Trophoblast cell (in vitro differentiated cells and primary cell): ENCODE measurements around the gene ALG1L2.
"Not testable (repeated sequence)": the region's sequence is repeated elsewhere in the genome, so short reads cannot be mapped to it uniquely, and the experiment has no call there.

Source experiments
- DNase-seq, 2 donors: peaks; one replicate each; pipeline ENCODE4 v3.0.0-alpha.2; 2016
- H2AFZ ChIP-seq: 2 replicates; pipeline ENCODE4 v1.6.1; 2013; ENCODE audit warnings: low read length, moderate library complexity, mild to moderate bottlenecking; ENCODE audit not compliant: insufficient read depth, poor library complexity
- H2AK5ac ChIP-seq: 2 replicates; pipeline ENCODE4 v1.6.1; 2013; ENCODE audit warnings: mild to moderate bottlenecking, low read length
- H2BK120ac ChIP-seq: 2 replicates; pipeline ENCODE4 v1.6.1; 2013; ENCODE audit warnings: low read length, mild to moderate bottlenecking, moderate library complexity; ENCODE audit not compliant: insufficient read depth, poor library complexity
- H2BK12ac ChIP-seq: 2 replicates; pipeline ENCODE4 v1.6.1; 2013; ENCODE audit warnings: mild to moderate bottlenecking, low read length, moderate library complexity
- H2BK5ac ChIP-seq: 2 replicates; pipeline ENCODE4 v1.6.1; 2013; ENCODE audit warnings: low read length, low read depth, moderate library complexity, mild to moderate bottlenecking; ENCODE audit not compliant: poor library complexity
- H3K14ac ChIP-seq: 2 replicates; pipeline ENCODE4 v1.6.1; 2013; ENCODE audit warnings: mild to moderate bottlenecking, low read length
- H3K18ac ChIP-seq: 2 replicates; pipeline ENCODE4 v1.6.1; 2013; ENCODE audit warnings: mild to moderate bottlenecking, low read length
- H3K23ac ChIP-seq: 2 replicates; pipeline ENCODE4 v1.6.1; 2013; ENCODE audit warnings: low read length
- H3K27ac ChIP-seq: 2 replicates; pipeline ENCODE4 v1.5.1; 2013; ENCODE audit warnings: low read depth, mild to moderate bottlenecking, inconsistent platforms, low read length, moderate library complexity
- H3K27me3 ChIP-seq: 2 replicates; pipeline ENCODE4 v1.6.1; 2013; ENCODE audit warnings: inconsistent platforms, mild to moderate bottlenecking, low read length, moderate library complexity; ENCODE audit not compliant: insufficient read depth
- H3K36me3 ChIP-seq, 2 experiments: 1 replicate in 1 of 2; 2 replicates in 1 of 2; pipeline ENCODE4 v1.6.1; 2013; ENCODE audit warnings: low read length in 2 of 2, mild to moderate bottlenecking in 2 of 2, moderate library complexity in 1 of 2; ENCODE audit not compliant: insufficient read depth in 2 of 2, control insufficient read depth in 1 of 2
- H3K4ac ChIP-seq: 2 replicates; pipeline ENCODE4 v1.6.1; 2013; ENCODE audit warnings: low read depth, mild to moderate bottlenecking, low read length, moderate library complexity
- H3K4me1 ChIP-seq, 2 experiments: 1 replicate in 1 of 2; 2 replicates in 1 of 2; pipeline ENCODE4 v1.6.1; 2013; ENCODE audit warnings: low read length in 2 of 2, mild to moderate bottlenecking in 2 of 2, moderate library complexity in 1 of 2; ENCODE audit not compliant: insufficient read depth in 2 of 2, control insufficient read depth in 1 of 2
- H3K4me2 ChIP-seq: 2 replicates; pipeline ENCODE4 v1.6.1; 2013; ENCODE audit warnings: inconsistent platforms, mild to moderate bottlenecking, low read length, moderate library complexity
- H3K4me3 ChIP-seq: 2 replicates; pipeline ENCODE4 v1.5.1; 2013; ENCODE audit warnings: mild to moderate bottlenecking, low read depth, low read length, inconsistent platforms
- H3K79me1 ChIP-seq: one replicate; pipeline ENCODE4 v1.6.1; 2013; ENCODE audit warnings: low read length
- H3K79me2 ChIP-seq: 2 replicates; pipeline ENCODE4 v1.6.1; 2013; ENCODE audit warnings: low read length, mild to moderate bottlenecking; ENCODE audit not compliant: control insufficient read depth, insufficient read depth, poor library complexity
- H3K9ac ChIP-seq: 2 replicates; pipeline ENCODE4 v1.6.1; 2013; ENCODE audit warnings: mild to moderate bottlenecking, low read length
- H3K9me3 ChIP-seq: 2 replicates; pipeline ENCODE4 v1.6.1; 2013; ENCODE audit warnings: low read depth, mild to moderate bottlenecking, control low read depth, inconsistent platforms, low read length; ENCODE audit not compliant: insufficient read depth
- H4K12ac ChIP-seq: 2 replicates; pipeline ENCODE4 v1.6.1; 2013; ENCODE audit warnings: low read depth, mild to moderate bottlenecking, low read length, moderate library complexity
- H4K8ac ChIP-seq: 2 replicates; pipeline ENCODE4 v1.6.1; 2013; ENCODE audit warnings: low read depth, mild to moderate bottlenecking, low read length, moderate library complexity
- H4K91ac ChIP-seq: one replicate; pipeline ENCODE4 v1.6.1; 2013; ENCODE audit warnings: low read depth, mild to moderate bottlenecking, low read length, moderate library complexity
- WGBS: extraction: QIAGEN DNeasy Blood & Tissue Kit; methylation state at CpG from one replicate; pipeline ENCODE4 v1.1.7; 2013; ENCODE audit warnings: missing lambda C conversion rate; ENCODE audit not compliant: insufficient read length, insufficient coverage; ENCODE audit errors: extremely low coverage; 5-methylcytosine and 5-hydroxymethylcytosine counted together

The ALG1L2 gene

DNA sequence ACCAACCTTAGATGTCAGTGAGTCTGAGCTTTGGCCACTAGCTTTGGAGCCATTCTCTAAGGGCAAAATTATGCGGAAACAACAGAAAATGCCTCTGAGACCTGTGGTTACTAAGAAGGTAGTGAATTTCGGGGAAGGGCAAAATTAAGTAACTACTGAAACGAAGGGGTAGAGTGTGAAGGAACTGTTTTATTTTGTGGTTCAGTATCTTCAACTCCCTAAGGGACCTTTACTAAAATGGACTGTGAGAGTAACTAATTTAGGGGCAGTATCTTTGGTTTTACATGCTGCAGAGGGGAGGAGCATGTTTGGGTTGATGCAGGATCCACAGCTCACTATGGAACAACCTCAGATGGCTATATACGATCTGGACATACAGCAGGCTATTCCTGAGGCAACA lies 8.0 kb upstream of the ALG1L2 start:
- Histone ChIP-seq H3K9ac (no peak overlapping the region), H4K91ac (no peak overlapping the region), H3K79me1 (no peaks in the 10 kb centered on the region), H3K79me2 (no peaks in the 10 kb centered on the region), H3K27me3 (no peaks in the 10 kb centered on the region), H3K18ac (no peak overlapping the region), H3K4me2 (no peak overlapping the region), H2AK5ac (no peak overlapping the region), H2BK120ac (no peak overlapping the region), H2BK12ac (no peak overlapping the region), H3K4ac (no peak overlapping the region), H3K23ac (no peak overlapping the region), H3K4me1 (no peaks in the 10 kb centered on the region), H4K12ac (no peak overlapping the region), H4K8ac (no peak overlapping the region), H3K4me3 (no peak overlapping the region), H3K9me3 (no peaks in the 10 kb centered on the region), H3K27ac (no peak overlapping the region), H2BK5ac (no peak overlapping the region), H3K14ac (no peak overlapping the region), H3K36me3 (no peaks in the 10 kb centered on the region), H2AFZ (no peak overlapping the region)
- WGBS, result no CpG with 5 or more reads among the region's 4 CpGs
- no peak for DNase-seq

DNA sequence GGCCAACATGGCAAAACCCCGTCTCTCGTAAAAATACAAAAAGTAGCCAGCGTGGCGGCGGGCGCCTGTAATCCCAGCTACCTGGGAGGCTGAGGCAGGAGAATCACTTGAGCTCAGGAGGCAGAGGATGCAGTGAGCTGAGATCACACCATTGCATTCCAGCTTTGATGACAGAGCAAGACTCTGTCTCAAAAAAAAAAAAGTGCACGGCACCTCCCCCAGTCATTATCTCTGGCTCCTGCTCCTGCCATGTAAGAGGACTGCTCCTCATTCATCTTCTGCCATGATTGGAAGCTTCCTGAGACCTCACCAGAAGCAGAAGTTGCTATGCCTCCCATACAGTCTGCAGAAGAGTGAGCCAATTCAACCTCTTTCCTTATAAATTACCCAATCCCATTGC lies 4.0 kb upstream of the ALG1L2 start:
- H3K27me3 ChIP-seq, result no peaks in the 10 kb centered on the region
- no peaks in the 10 kb centered on the region for H3K9me3 ChIP-seq
- H4K91ac ChIP-seq, result no peak overlapping the region
- no CpG with 5 or more reads among the region's 7 CpGs for WGBS
- H2BK12ac ChIP-seq, result no peak overlapping the region
- H3K4me3 ChIP-seq, result no peak overlapping the region
- no peak overlapping the region for H3K23ac ChIP-seq
- no peak overlapping the region for H2AK5ac ChIP-seq
- H4K12ac ChIP-seq, result no peak overlapping the region
- H2BK120ac ChIP-seq, result no peak overlapping the region
- no peak overlapping the region for H3K14ac ChIP-seq
- H3K27ac ChIP-seq, result no peak overlapping the region
- no peak for DNase-seq
- H3K4ac ChIP-seq, result no peak overlapping the region
- no peaks in the 10 kb centered on the region for H3K79me2 ChIP-seq
- no peak overlapping the region for H3K9ac ChIP-seq
- H2AFZ ChIP-seq, result no peak overlapping the region
- H3K4me1 ChIP-seq, result no peaks in the 10 kb centered on the region
- no peaks in the 10 kb centered on the region for H3K79me1 ChIP-seq
- no peak overlapping the region for H3K4me2 ChIP-seq
- H3K18ac ChIP-seq, result no peak overlapping the region
- H3K36me3 ChIP-seq, result no peaks in the 10 kb centered on the region
- H2BK5ac ChIP-seq, result no peak overlapping the region
- no peak overlapping the region for H4K8ac ChIP-seq

DNA sequence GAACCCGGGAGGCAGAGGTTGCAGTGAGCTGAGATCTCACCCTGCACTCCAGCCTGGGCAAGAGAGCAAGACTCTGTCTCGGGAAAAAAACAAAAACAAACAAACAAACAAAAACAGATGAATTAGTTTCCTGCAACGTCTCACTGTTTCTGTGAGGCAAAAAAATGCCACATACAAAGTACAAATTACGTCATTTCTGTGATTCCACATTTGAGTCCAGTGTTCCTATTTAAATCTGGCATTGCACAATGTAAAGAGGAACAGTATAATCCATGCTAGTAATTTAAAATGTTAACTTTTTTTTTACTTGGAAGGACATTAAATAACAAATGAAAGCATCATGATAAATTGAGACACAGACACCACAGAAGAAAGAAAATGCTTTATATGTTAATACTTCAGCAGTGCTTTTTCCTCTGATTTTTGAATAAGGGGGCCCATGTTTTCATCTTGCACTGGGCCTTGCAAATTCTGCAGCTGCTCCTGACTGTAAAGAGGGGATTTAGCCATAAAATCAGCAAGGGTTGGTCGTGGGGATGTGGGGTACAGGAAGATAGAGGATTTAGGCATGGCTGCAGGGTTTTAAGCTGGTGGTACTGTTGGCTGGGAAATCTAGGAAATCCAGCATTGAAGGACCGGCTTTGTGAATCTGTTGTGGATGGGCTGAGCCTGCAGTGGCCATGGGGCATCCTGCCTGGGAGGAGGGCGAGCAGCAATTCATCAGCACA lies 1.9 kb downstream of the ALG1L2 start:
- H3K4ac ChIP-seq, H4K91ac ChIP-seq, H3K27ac ChIP-seq, H4K12ac ChIP-seq, H2AFZ ChIP-seq, H3K4me3 ChIP-seq, H2BK5ac ChIP-seq, H3K4me2 ChIP-seq, H3K4me1 ChIP-seq, H3K36me3 ChIP-seq, DNase-seq, H3K18ac ChIP-seq, H3K9ac ChIP-seq, H4K8ac ChIP-seq, H3K79me2 ChIP-seq, H3K9me3 ChIP-seq, H3K79me1 ChIP-seq, H2BK120ac ChIP-seq, H3K23ac ChIP-seq, H2AK5ac ChIP-seq, H2BK12ac ChIP-seq, H3K14ac ChIP-seq, H3K27me3 ChIP-seq: not testable (repeated sequence)
- no CpG with 5 or more reads among the region's 7 CpGs for WGBS

DNA sequence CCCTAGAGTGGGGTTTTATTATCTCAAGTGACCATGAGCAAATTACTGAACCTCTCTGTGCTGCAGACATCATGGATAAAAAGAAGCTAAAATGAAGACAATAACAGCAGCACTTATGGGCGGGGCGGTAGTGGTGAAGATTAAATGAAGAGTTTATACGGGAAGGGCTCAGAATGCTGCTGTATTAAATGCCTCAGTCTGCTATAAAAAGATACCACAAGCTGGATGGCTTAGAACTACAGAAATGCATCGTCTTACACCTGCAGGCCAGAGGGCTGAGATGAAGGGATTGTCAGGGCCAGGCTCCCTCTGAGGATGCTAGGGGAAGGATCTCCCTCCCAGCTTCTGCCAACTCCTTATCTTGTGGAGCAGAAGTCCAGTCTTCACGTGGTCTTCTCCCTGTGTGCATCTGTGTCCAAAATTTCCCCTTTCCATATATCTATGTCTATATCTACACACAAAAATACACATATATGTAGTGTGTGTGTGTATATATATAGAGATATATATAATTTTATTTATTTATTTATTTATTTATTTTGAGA lies 2.9 kb downstream of the ALG1L2 start:
- Histone ChIP-seq H3K36me3 (no peaks in the 10 kb centered on the region), H3K18ac (no peak overlapping the region), H2BK12ac (no peak overlapping the region), H3K27me3 (no peaks in the 10 kb centered on the region), H3K4me1 (no peaks in the 10 kb centered on the region), H2AFZ (no peak overlapping the region), H3K14ac (no peak overlapping the region), H3K4me2 (no peak overlapping the region), H2BK120ac (no peak overlapping the region), H3K79me2 (no peaks in the 10 kb centered on the region), H4K91ac (no peak overlapping the region), H4K8ac (no peak overlapping the region), H3K79me1 (no peaks in the 10 kb centered on the region), H4K12ac (no peak overlapping the region), H3K9me3 (no peaks in the 10 kb centered on the region), H3K27ac (no peak overlapping the region), H3K4ac (no peak overlapping the region), H3K9ac (no peak overlapping the region), H2AK5ac (no peak overlapping the region), H3K4me3 (no peak overlapping the region), H3K23ac (no peak overlapping the region), H2BK5ac (no peak overlapping the region)
- no CpG with 5 or more reads among the region's 5 CpGs for WGBS
- no peak for DNase-seq
